BLaER1 treated with 17β-estradiol and CSF1 and Interleukin-3, amounts not matched to agents 10 nM and 100 nM (cell line): Measurements from ENCODE around the gene ARAP1.
A peak's percentile ranks its signal among the peaks of the same experiment; 100 is the strongest.

Experiments
- H3K27ac ChIP-seq, 11 experiments: shearing (Covaris generic); formaldehyde crosslinking; 2 replicates each; pipeline ENCODE4 v1.8.1; 2022
- H3K27me3 ChIP-seq, 11 experiments: shearing (Covaris generic); formaldehyde crosslinking; 2 replicates each; pipeline ENCODE4 v1.8.1; 2022
- H3K36me3 ChIP-seq, 11 experiments: shearing (Covaris generic); formaldehyde crosslinking; 2 replicates each; pipeline ENCODE4 v1.8.1; 2022
- H3K4me1 ChIP-seq, 10 experiments: shearing (Covaris generic); formaldehyde crosslinking; 2 replicates each; pipeline ENCODE4 v1.8.1; 2022
- H3K4me2 ChIP-seq, 11 experiments: shearing (Covaris generic); formaldehyde crosslinking; 2 replicates each; pipeline ENCODE4 v1.8.1; 2022
- H3K4me3 ChIP-seq, 10 experiments: shearing (Covaris generic); formaldehyde crosslinking; 2 replicates each; pipeline ENCODE4 v1.8.1; 2022
- H3K9ac ChIP-seq, 11 experiments: shearing (Covaris generic); formaldehyde crosslinking; 2 replicates each; pipeline ENCODE4 v1.8.1; 2022
- H3K9me3 ChIP-seq, 11 experiments: shearing (Covaris generic); formaldehyde crosslinking; replicated peaks in 1 of 11; 2 replicates each; pipeline ENCODE4 v1.8.1; 2022
- H4K20me1 ChIP-seq, 11 experiments: shearing (Covaris generic); formaldehyde crosslinking; 2 replicates each; pipeline ENCODE4 v1.8.1; 2022
- Cebpa-rat ChIP-seq, 11 experiments: shearing (Covaris generic); IDR thresholded peaks; 2 replicates each; pipeline ENCODE4 v1.8.1; 2022

ARAP1 gene

DNA sequence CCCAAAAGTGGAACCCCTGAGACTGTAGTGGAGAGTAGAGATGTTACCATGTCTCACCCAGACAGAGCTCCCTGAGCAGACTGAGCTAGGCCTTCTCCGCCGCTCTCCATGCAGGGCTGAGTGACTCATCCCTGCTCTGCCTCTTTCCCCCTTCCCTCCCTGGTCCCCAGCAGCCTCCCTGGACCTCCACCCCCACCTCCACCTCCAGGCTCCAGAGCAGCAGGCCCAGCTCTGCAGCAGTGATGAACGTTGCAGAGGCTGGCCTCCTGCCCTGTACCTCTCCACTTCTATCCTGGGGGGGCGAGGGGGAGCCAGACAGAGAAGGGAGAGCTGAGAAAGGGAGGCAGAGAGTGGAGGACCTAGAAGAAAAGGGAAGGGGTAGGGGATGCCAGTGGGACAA is 19.3 kb upstream of the ARAP1 start:
- peak overlapping the region in 3 of 11 experiments; percentile 40 to 60 (median 57); a peak in 4 of 22 replicates for H3K4me2 ChIP-seq

DNA sequence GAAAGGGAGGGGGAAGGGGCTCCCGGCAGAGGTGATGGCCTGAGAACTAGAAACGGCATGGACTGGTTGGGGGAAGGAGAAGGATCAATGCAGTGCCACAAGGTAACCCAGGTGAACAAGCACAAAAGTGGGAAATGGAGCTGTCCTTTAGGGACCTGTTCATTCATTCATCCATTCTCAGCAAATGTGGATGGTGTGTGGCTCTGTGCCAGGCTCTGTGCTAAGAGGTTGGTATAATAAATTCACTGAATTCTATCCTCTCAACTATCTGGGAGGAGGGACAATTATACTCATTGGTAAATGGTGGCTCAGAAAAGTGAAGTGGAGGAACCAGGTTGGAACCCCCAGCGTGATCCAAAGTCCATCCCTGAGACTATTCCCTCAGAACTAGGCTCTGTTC is 18.6 kb upstream of the ARAP1 start:
- no peak for TF ChIP-seq Cebpa-rat (IDR thresholded peaks at IDR 0.05)
- Histone ChIP-seq H3K4me2 (peak overlapping the region in 3 of 11 experiments; percentile 40 to 60 (median 57); a peak in 2 of 22 replicates), H3K4me1 (peaks cover 19 to 46% (median 25%) of the 10 kb centered on the region in 10 experiments)

More for the DNA sequence above, 19.3 kb upstream of the ARAP1 start:
- Histone ChIP-seq H3K4me3 (no peak overlapping the region), H3K9ac (no peak overlapping the region), H3K36me3 (no peaks in the 10 kb centered on the region), H4K20me1 (peaks cover 0 to 18% (median 0%) of the 10 kb centered on the region in 11 experiments; a peak in 5 of 22 replicates), H3K9me3 (no peaks in the 10 kb centered on the region), H3K4me1 (peaks cover 12 to 53% (median 21%) of the 10 kb centered on the region in 10 experiments), H3K27me3 (no peaks in the 10 kb centered on the region), H3K27ac (no peak overlapping the region)
- TF ChIP-seq Cebpa-rat (IDR thresholded peaks at IDR 0.05) = no peak

DNA sequence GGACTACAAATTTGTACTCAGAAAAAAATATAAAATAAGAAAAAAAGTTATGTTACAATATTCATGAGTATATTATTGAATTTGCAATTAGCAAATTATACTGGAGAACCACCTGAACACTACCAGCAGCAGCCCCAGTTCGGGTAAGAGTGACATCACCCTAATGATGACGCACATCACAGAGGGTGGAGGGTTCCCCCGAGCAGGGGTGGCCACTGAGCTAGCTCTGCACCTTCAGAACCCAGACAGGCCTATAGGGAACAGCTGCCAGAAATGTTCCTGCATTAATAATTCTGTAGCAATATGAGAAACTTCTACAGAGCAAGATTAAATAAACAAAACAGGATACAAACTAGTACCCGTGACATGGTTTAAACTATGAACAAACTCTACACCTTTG is 17.5 kb upstream of the ARAP1 start:
- Histone ChIP-seq H3K27me3 (no peaks in the 10 kb centered on the region), H3K9me3 (no peaks in the 10 kb centered on the region), H4K20me1 (peaks cover 0 to 16% (median 0%) of the 10 kb centered on the region in 11 experiments; a peak in 5 of 22 replicates), H3K9ac (no peak overlapping the region), H3K4me1 (peaks cover 21 to 48% (median 25%) of the 10 kb centered on the region in 10 experiments), H3K27ac (no peak overlapping the region), H3K4me3 (no peak overlapping the region), H3K4me2 (no peak overlapping the region), H3K36me3 (no peaks in the 10 kb centered on the region)
- no peak for TF ChIP-seq Cebpa-rat (IDR thresholded peaks at IDR 0.05)

More for the DNA sequence above, 18.6 kb upstream of the ARAP1 start:
- no peaks in the 10 kb centered on the region for H3K36me3 ChIP-seq
- no peaks in the 10 kb centered on the region for H3K9me3 ChIP-seq
- no peak overlapping the region for H3K4me3 ChIP-seq
- H4K20me1 ChIP-seq = peaks cover 0 to 18% (median 0%) of the 10 kb centered on the region in 11 experiments; a peak in 5 of 22 replicates
- no peaks in the 10 kb centered on the region for H3K27me3 ChIP-seq
- no peak overlapping the region for H3K27ac ChIP-seq
- no peak overlapping the region for H3K9ac ChIP-seq

DNA sequence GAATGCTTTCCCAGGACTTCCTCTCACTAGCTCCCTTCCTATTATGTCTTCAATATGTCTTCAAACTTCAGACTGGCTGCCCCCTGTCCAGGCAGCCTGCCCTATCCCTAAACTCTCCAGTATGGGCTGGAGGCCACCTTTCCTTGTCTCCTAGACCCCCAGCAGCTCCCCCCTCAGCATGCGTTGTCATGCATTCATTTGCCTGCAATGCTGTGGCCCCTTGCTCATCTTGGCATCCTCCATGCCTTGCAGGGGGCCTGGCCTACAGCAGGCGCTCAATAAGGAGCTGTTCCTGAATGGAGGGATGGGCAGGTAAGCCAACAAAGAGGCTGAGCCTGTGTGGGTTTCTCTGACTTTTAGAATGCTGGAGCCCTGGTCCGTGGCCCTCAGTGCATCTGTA is 16.4 kb upstream of the ARAP1 start:
- TF ChIP-seq Cebpa-rat (IDR thresholded peaks at IDR 0.05) = no peak
- Histone ChIP-seq H3K27ac (no peak overlapping the region), H3K9ac (no peak overlapping the region), H3K27me3 (no peaks in the 10 kb centered on the region), H4K20me1 (peaks cover 0 to 16% (median 0%) of the 10 kb centered on the region in 11 experiments; a peak in 5 of 22 replicates), H3K4me1 (peaks cover 27 to 53% (median 29%) of the 10 kb centered on the region in 10 experiments), H3K4me2 (peak overlapping the region in 1 of 11 experiments; percentile 39; a peak in 2 of 22 replicates), H3K36me3 (no peaks in the 10 kb centered on the region), H3K9me3 (no peaks in the 10 kb centered on the region), H3K4me3 (no peak overlapping the region)

DNA sequence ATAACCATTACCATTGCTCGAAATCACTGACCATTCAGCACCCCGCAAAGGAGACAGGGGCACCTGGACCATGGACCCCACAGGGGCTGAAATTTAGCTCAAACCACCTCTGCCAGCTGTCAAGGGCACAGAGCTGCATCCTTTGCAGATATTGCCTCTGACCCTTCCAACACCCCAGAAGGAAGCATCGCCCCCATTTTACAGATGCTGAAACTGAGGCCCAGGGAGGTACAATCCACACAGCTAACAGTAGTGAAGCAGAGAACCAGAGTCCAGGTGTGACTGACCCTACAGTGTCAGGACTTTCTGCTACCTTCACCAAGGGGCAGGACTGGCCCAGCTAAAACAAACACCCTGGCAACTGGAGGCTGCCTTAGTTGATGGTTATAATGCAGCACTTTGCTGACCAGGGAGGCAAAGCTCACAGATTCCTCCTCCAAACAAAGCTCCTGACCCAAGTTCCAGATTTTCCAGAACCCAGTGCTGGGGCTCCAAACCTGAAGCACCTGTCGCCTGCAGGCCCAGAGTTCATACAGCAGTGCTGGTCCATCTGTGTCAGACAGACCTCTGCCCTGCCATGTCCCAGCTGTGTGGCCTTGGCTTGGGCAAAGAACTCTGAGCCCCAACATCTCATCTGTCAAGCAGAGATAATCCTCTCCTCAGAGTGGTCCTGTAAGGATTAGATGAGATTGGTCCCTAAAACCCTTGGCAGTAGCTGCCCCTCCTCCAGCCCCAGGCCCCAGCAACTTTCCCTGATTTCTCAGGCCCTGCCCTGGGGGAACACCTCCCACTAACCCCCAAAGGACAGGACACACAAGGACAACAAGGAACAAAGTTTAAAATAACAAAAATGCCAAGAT is 15.2 kb upstream of the ARAP1 start:
- Histone ChIP-seq H3K27ac (no peak overlapping the region), H3K4me2 (no peak overlapping the region), H4K20me1 (peaks cover 0 to 7% (median 0%) of the 10 kb centered on the region in 11 experiments; a peak in 4 of 22 replicates), H3K4me3 (no peak overlapping the region), H3K27me3 (no peaks in the 10 kb centered on the region), H3K36me3 (no peaks in the 10 kb centered on the region), H3K9me3 (no peaks in the 10 kb centered on the region), H3K4me1 (peaks cover 28 to 53% (median 33%) of the 10 kb centered on the region in 10 experiments), H3K9ac (no peak overlapping the region; a peak in 2 of 22 replicates)
- TF ChIP-seq Cebpa-rat (IDR thresholded peaks at IDR 0.05) = no peak

DNA sequence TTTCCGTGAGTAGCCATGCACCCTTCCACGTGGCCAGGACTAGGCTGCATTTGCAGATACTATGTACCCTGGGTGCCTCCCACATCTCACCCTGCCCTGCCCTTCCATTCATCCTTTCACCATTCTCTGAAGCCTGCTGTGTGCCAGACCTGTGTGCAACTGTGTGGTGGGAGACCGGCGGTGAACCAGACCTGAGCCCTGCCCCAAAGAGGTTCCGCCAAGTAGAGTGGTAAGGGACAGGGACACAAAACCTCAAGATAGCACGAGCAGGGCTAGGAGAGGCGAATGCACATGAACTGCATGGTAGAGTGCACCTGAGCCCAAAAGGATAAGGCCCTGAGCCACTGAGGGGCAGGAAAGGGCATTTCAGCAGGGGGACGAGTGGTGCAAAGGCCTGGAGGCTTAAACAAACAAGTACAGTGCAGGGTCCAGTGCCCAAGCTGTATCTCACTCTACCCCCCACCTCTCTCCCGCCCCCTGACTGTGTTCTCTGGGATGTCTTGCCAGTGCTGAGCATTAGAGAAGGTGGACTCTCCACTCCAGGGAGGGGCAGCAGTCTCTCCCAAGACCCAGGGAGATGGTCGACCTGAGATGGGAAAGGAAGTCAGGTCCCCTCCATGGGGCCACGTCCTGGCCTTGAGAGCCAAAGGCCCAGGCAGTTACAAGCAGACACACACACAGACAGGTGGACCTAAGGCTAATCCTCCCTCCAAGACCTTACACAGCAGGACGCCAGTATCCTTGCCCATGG is 14.1 kb upstream of the ARAP1 start:
- H3K9ac ChIP-seq = no peak overlapping the region
- H3K27me3 ChIP-seq = no peaks in the 10 kb centered on the region
- TF ChIP-seq Cebpa-rat (IDR thresholded peaks at IDR 0.05) = no peak
- peaks cover 0 to 7% (median 0%) of the 10 kb centered on the region in 11 experiments; a peak in 2 of 22 replicates for H4K20me1 ChIP-seq
- no peak overlapping the region for H3K27ac ChIP-seq
- H3K9me3 ChIP-seq = no peaks in the 10 kb centered on the region
- H3K4me3 ChIP-seq = no peak overlapping the region
- peaks cover 28 to 49% (median 36%) of the 10 kb centered on the region in 10 experiments for H3K4me1 ChIP-seq
- H3K4me2 ChIP-seq = peak overlapping the region in 2 of 11 experiments; percentile 9 to 31; a peak in 3 of 22 replicates
- no peaks in the 10 kb centered on the region for H3K36me3 ChIP-seq

DNA sequence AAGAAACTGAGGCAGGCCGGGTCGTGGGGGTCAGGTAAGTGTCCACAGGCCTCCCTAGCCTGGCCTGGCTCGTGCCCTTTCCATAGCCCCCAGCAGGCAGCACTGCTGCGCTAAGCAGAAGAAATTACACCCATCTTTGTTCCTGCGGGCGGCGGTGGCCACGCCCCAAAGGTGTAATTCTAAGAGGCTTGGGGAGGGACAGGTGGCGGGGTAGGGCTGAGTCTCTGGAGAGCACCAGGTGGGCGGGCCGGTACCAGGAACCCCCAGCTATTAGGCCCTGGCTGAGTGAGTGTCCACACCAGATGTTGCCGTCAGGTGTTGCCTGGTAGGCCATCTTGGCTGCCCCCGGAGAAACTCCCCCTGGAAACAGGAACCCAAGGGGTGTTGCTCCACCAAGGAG is 12.3 kb upstream of the ARAP1 start:
- H3K9ac ChIP-seq = peak overlapping the region in 4 of 11 experiments; percentile 32 to 56 (median 48); a peak in 6 of 22 replicates
- H3K27ac ChIP-seq = peak overlapping the region in 5 of 11 experiments; percentile 2 to 54 (median 7); a peak in 3 of 22 replicates
- no peaks in the 10 kb centered on the region for H3K9me3 ChIP-seq
- H3K27me3 ChIP-seq = no peaks in the 10 kb centered on the region
- H3K36me3 ChIP-seq = no peaks in the 10 kb centered on the region
- peak overlapping the region; percentile 55 to 88 (median 81) for H3K4me2 ChIP-seq
- no peak overlapping the region for H3K4me3 ChIP-seq
- H4K20me1 ChIP-seq = peaks cover 0 to 7% (median 0%) of the 10 kb centered on the region in 11 experiments; a peak in 2 of 22 replicates
- H3K4me1 ChIP-seq = peaks cover 29 to 59% (median 38%) of the 10 kb centered on the region in 10 experiments
- TF ChIP-seq Cebpa-rat (IDR thresholded peaks at IDR 0.05) = no peak

DNA sequence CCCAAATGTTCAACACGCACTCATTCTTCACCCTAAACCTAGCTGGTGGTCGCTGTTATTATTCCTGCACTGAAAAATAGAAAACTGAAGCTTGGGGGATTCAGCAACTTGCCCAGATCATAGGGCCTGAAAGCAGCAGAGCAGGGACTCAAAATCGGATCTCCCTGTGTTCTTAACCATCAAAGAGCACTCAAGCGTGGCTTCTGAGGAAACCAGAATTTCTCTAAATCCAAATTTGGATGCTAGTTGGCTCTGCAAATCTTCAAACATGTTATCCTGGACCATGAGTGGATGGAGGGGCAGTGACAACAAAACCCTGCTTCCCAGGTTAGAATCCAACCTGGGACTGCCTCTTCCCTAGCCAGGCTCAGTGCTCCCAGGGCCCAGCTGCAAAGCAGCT is 11.6 kb upstream of the ARAP1 start:
- Histone ChIP-seq H3K27ac (peak overlapping the region in 7 of 11 experiments; percentile 7 to 54 (median 31); a peak in 10 of 22 replicates), H3K9me3 (no peaks in the 10 kb centered on the region), H3K36me3 (no peaks in the 10 kb centered on the region), H3K27me3 (no peaks in the 10 kb centered on the region), H3K4me3 (no peak overlapping the region), H4K20me1 (peaks cover 0 to 7% (median 0%) of the 10 kb centered on the region in 11 experiments; a peak in 2 of 22 replicates), H3K4me1 (peaks cover 32 to 66% (median 44%) of the 10 kb centered on the region in 10 experiments), H3K4me2 (peak overlapping the region; percentile 55 to 88 (median 81)), H3K9ac (peak overlapping the region in 10 of 11 experiments; percentile 1 to 58 (median 38); a peak in 15 of 22 replicates)
- TF ChIP-seq Cebpa-rat (IDR thresholded peaks at IDR 0.05) = no peak
